Astrocyte (in vitro differentiated cells and primary cell): Measurements from ENCODE around the gene GPR179. TPM values are rescaled to one million over a fixed set of nuclear protein-coding genes. Genes with fewer than 3 reads are reported as not detected.

ENCODE experiments used
- DNase-seq: peaks from one replicate; pipeline ENCODE4 v3.0.0-alpha.2; 2010; ENCODE audit warnings: low read depth
- FAIRE-seq: peaks from 2 replicates; lab custom pipeline; 2011; peaks lifted over from hg19 to GRCh38; lab: Jason Lieb, UNC
- H2AFZ ChIP-seq: 2 replicates; pipeline ENCODE4 v1.6.0; 2012; ENCODE audit warnings: low read depth, low read length, inconsistent platforms
- H3K27ac ChIP-seq: 2 replicates; pipeline ENCODE4 v1.5.1; 2011; ENCODE audit warnings: low read depth, low read length, inconsistent platforms
- H3K27me3 ChIP-seq: 2 replicates; pipeline ENCODE4 v1.6.0; 2011; ENCODE audit warnings: low read length, inconsistent platforms; ENCODE audit not compliant: insufficient read depth
- H3K36me3 ChIP-seq: 2 replicates; pipeline ENCODE4 v1.5.1; 2011; ENCODE audit warnings: low read length, inconsistent platforms; ENCODE audit not compliant: insufficient read depth
- H3K4me1 ChIP-seq: 2 replicates; pipeline ENCODE4 v1.5.1; 2011; ENCODE audit warnings: low read length, inconsistent platforms; ENCODE audit not compliant: insufficient read depth
- H3K4me2 ChIP-seq: 2 replicates; pipeline ENCODE4 v1.6.0; 2012; ENCODE audit warnings: low read length, inconsistent platforms
- H3K4me3 ChIP-seq: 2 replicates; pipeline ENCODE4 v1.5.1; 2011; ENCODE audit warnings: low read depth, mild to moderate bottlenecking, low read length, inconsistent platforms; ENCODE audit not compliant: insufficient read depth
- H3K79me2 ChIP-seq: 2 replicates; pipeline ENCODE4 v1.6.0; 2012; ENCODE audit warnings: mild to moderate bottlenecking, low read length, inconsistent platforms; ENCODE audit not compliant: insufficient read depth
- H3K9ac ChIP-seq: 2 replicates; pipeline ENCODE4 v1.6.0; 2012; ENCODE audit warnings: mild to moderate bottlenecking, low read length, inconsistent platforms
- H3K9me3 ChIP-seq: 2 replicates; pipeline ENCODE4 v1.5.1; 2012; ENCODE audit warnings: low read depth, mild to moderate bottlenecking, low read length, inconsistent platforms; ENCODE audit not compliant: insufficient read depth
- H4K20me1 ChIP-seq: 2 replicates; pipeline ENCODE4 v1.6.0; 2012; ENCODE audit warnings: low read length, inconsistent platforms; ENCODE audit not compliant: insufficient read depth
- H3K27ac Mint-ChIP-seq: one replicate; pipeline ENCODE4 v1.8.0; 2021; ENCODE audit warnings: mild to moderate bottlenecking, mixed read lengths; ENCODE audit not compliant: unreplicated experiment
- H3K27me3 Mint-ChIP-seq: one replicate; pipeline ENCODE4 v1.8.0; 2021; ENCODE audit warnings: low read depth, mixed read lengths; ENCODE audit not compliant: unreplicated experiment
- H3K36me3 Mint-ChIP-seq: one replicate; pipeline ENCODE4 v1.8.0; 2021; ENCODE audit warnings: low read depth, mixed read lengths; ENCODE audit not compliant: unreplicated experiment
- H3K4me1 Mint-ChIP-seq: one replicate; pipeline ENCODE4 v1.8.0; 2021; ENCODE audit warnings: low read depth, mixed read lengths; ENCODE audit not compliant: unreplicated experiment
- H3K4me3 Mint-ChIP-seq: one replicate; pipeline ENCODE4 v1.8.0; 2021; ENCODE audit warnings: mild to moderate bottlenecking, moderate library complexity, mixed read lengths; ENCODE audit not compliant: unreplicated experiment
- H3K9me3 Mint-ChIP-seq: one replicate; pipeline ENCODE4 v1.8.0; 2021; ENCODE audit warnings: mild to moderate bottlenecking, mixed read lengths; ENCODE audit not compliant: unreplicated experiment
- EZH2 ChIP-seq: IDR thresholded peaks from 2 replicates; pipeline ENCODE4 v1.6.1; 2012; ENCODE audit warnings: mild to moderate bottlenecking, low read length, inconsistent platforms; ENCODE audit not compliant: insufficient read depth
- total RNA-seq: library from RNA; stranded (reverse); gene quantifications from 2 replicates; pipeline ENCODE4 v1.2.1, GENCODE V29; 2021
- TF ChIP-seq, protein P1 (sequence below): IDR thresholded peaks from 2 replicates; pipeline ENCODE4 v1.5.1; 2011; ENCODE audit warnings: low read depth, mild to moderate bottlenecking, inconsistent platforms, low read length, moderate library complexity; ENCODE audit not compliant: insufficient read depth

The GPR179 gene
- total RNA-seq, 1 donor from 2014 or later: 0.07 TPM

DNA sequence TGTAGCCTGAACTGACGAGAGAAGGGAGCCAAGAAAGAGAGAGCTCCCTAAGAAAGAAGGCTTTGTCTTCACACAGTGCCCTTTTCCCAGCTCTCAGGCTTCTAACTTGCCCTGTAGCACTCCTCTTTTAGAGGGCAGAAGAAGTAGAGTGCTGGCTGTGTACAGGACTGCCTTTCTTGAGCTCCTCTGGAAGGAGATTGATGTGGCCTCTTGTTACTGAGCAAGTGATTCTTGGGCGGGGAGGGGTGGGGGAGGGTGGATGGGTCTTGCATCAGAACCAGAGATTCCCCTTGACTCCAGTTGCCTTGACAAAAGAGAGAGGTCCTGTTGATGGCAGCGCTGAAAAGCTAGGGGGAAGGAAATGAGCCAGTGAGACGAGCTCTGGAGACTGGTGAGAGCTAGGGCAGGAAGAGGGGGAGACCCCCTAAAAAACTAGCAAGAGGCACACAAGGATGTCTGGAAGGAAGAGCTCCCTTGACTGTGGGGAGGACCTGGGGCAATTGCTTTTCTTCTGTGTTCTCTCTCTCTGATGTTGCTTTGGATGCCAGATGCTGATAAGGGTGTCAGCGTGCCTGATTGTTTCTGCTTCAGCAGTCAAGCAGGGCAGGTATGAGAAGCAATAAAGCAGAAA is 18.4 kb downstream of the GPR179 start:
- H3K27ac Mint-ChIP-seq: peak overlapping the region; percentile 95
- Histone ChIP-seq H3K36me3 (peaks cover 12% of the 10 kb centered on the region), H3K4me3 (no peak overlapping the region), H3K9me3 (no peaks in the 10 kb centered on the region), H3K27me3 (peaks cover 8% of the 10 kb centered on the region), H3K27ac (no peak overlapping the region), H3K9ac (no peak overlapping the region), H3K4me1 (no peaks in the 10 kb centered on the region), H2AFZ (no peak overlapping the region), H4K20me1 (no peaks in the 10 kb centered on the region), H3K79me2 (no peaks in the 10 kb centered on the region), H3K4me2 (no peak overlapping the region)
- peaks cover 12% of the 10 kb centered on the region for H3K36me3 Mint-ChIP-seq
- no peaks in the 10 kb centered on the region for H3K9me3 Mint-ChIP-seq
- H3K27me3 Mint-ChIP-seq: peaks cover 28% of the 10 kb centered on the region
- H3K4me1 Mint-ChIP-seq: peaks cover 19% of the 10 kb centered on the region
- peak overlapping the region; percentile 74 for H3K4me3 Mint-ChIP-seq
- TF ChIP-seq EZH2: no peak
- TF ChIP-seq, protein P1, sequence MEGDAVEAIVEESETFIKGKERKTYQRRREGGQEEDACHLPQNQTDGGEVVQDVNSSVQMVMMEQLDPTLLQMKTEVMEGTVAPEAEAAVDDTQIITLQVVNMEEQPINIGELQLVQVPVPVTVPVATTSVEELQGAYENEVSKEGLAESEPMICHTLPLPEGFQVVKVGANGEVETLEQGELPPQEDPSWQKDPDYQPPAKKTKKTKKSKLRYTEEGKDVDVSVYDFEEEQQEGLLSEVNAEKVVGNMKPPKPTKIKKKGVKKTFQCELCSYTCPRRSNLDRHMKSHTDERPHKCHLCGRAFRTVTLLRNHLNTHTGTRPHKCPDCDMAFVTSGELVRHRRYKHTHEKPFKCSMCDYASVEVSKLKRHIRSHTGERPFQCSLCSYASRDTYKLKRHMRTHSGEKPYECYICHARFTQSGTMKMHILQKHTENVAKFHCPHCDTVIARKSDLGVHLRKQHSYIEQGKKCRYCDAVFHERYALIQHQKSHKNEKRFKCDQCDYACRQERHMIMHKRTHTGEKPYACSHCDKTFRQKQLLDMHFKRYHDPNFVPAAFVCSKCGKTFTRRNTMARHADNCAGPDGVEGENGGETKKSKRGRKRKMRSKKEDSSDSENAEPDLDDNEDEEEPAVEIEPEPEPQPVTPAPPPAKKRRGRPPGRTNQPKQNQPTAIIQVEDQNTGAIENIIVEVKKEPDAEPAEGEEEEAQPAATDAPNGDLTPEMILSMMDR: no peak
- FAIRE-seq (no peak), DNase-seq (no peak)

DNA sequence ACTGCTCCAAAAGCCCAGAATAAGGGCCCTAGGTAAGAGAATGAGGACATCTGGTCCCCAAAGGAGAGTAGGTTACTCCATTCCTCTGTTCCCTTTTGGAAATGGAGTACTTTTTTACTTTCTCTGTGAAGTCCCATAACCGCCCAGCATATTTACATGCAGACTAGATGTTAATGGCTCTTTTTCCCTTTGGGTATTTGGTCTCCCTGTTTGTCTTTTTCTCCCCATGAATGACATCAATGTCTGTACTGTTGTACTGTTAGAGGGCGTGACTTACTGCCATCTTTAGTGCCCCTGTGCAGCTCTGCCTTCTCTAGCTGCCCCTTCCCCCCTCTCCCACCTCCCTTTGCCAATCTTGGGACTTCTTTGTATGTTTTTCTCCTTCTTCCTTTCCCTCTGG is 19.0 kb downstream of the GPR179 start:
- H3K9me3 Mint-ChIP-seq: no peaks in the 10 kb centered on the region
- H3K27me3 ChIP-seq: peaks cover 8% of the 10 kb centered on the region
- no peaks in the 10 kb centered on the region for H3K9me3 ChIP-seq
- no peak for DNase-seq
- no peaks in the 10 kb centered on the region for H3K79me2 ChIP-seq
- no peak overlapping the region for H3K27ac ChIP-seq
- TF ChIP-seq EZH2: no peak
- TF ChIP-seq, protein P1: no peak
- FAIRE-seq: no peak
- H3K4me3 Mint-ChIP-seq: no peak overlapping the region
- H3K36me3 ChIP-seq: peaks cover 12% of the 10 kb centered on the region
- H3K4me3 ChIP-seq: no peak overlapping the region
- no peaks in the 10 kb centered on the region for H3K4me1 ChIP-seq
- H3K36me3 Mint-ChIP-seq: peaks cover 16% of the 10 kb centered on the region
- H3K4me2 ChIP-seq: no peak overlapping the region
- H3K27ac Mint-ChIP-seq: peak overlapping the region; percentile 95
- H4K20me1 ChIP-seq: no peaks in the 10 kb centered on the region
- no peak overlapping the region for H2AFZ ChIP-seq
- H3K9ac ChIP-seq: no peak overlapping the region
- peaks cover 22% of the 10 kb centered on the region for H3K27me3 Mint-ChIP-seq
- peaks cover 19% of the 10 kb centered on the region for H3K4me1 Mint-ChIP-seq

GRCh38 chr17:38324141-38324697 is 19.5 kb downstream of the GPR179 start:
- no peaks in the 10 kb centered on the region for H3K4me1 ChIP-seq
- peaks cover 12% of the 10 kb centered on the region for H3K36me3 ChIP-seq
- peaks cover 16% of the 10 kb centered on the region for H3K36me3 Mint-ChIP-seq
- H2AFZ ChIP-seq: no peak overlapping the region
- no peaks in the 10 kb centered on the region for H3K79me2 ChIP-seq
- H3K27ac ChIP-seq: no peak overlapping the region
- H3K4me1 Mint-ChIP-seq: peaks cover 18% of the 10 kb centered on the region
- no peaks in the 10 kb centered on the region for H4K20me1 ChIP-seq
- H3K27ac Mint-ChIP-seq: no peak overlapping the region
- H3K9me3 Mint-ChIP-seq: no peaks in the 10 kb centered on the region
- DNase-seq: no peak
- no peak overlapping the region for H3K4me2 ChIP-seq
- no peak for FAIRE-seq
- no peak overlapping the region for H3K4me3 Mint-ChIP-seq
- H3K9me3 ChIP-seq: no peaks in the 10 kb centered on the region
- TF ChIP-seq, protein P1: no peak
- TF ChIP-seq EZH2: no peak
- no peak overlapping the region for H3K9ac ChIP-seq
- peaks cover 8% of the 10 kb centered on the region for H3K27me3 ChIP-seq
- no peak overlapping the region for H3K4me3 ChIP-seq
- H3K27me3 Mint-ChIP-seq: peaks cover 17% of the 10 kb centered on the region
